Activated CD4-positive, alpha-beta memory T cell treated with anti-CD3 and anti-CD28 coated beads for 36 hours (primary cell): ENCODE data around the gene SLC4A1. TPM values are rescaled to one million over a fixed set of nuclear protein-coding genes. Genes with fewer than 3 reads are reported as not detected.

Experiments
- CTCF ChIA-PET: fragments of 350-600 bp; sonication (Branson Sonifier 250); formaldehyde crosslinking; loops from one replicate; lab custom pipeline; 2021; ENCODE audit warnings: antibody characterized with exemption, inconsistent platforms; lab: Charles Lee
- POLR2A ChIA-PET: fragments of 350-600 bp; sonication (Branson Sonifier 250); formaldehyde crosslinking; loops from one replicate; lab custom pipeline; 2021; ENCODE audit warnings: antibody characterized with exemption; lab: Charles Lee
- DNase-seq: peaks from one replicate; pipeline ENCODE4 v3.0.0-alpha.2; 2020
- H3K27ac Mint-ChIP-seq: one replicate; pipeline ENCODE4 v1.8.0; 2021; ENCODE audit warnings: mixed read lengths
- H3K27me3 Mint-ChIP-seq: one replicate; pipeline ENCODE4 v1.8.0; 2021; ENCODE audit warnings: mixed read lengths
- H3K36me3 Mint-ChIP-seq: one replicate; pipeline ENCODE4 v1.8.0; 2021; ENCODE audit warnings: mixed read lengths
- H3K4me1 Mint-ChIP-seq: one replicate; pipeline ENCODE4 v1.8.0; 2021; ENCODE audit warnings: low read depth, mixed read lengths
- H3K4me3 Mint-ChIP-seq: one replicate; pipeline ENCODE4 v1.8.0; 2021; ENCODE audit warnings: mild to moderate bottlenecking, mixed read lengths
- H3K9me3 Mint-ChIP-seq: one replicate; pipeline ENCODE4 v1.8.0; 2021; ENCODE audit warnings: mixed read lengths
- intact Hi-C: fragments of 100-400 bp; cut with micrococcal nuclease; formaldehyde crosslinking; loops from one replicate; pipeline ENCODE4 v1.15.1; 2023
- total RNA-seq, 2 experiments: library from RNA; stranded (reverse); gene quantifications; one replicate each; pipeline ENCODE4 v1.2.3, GENCODE V29; 2021

The SLC4A1 gene
- total RNA-seq, 2 experiments from 2014 or later = not detected

DNA sequence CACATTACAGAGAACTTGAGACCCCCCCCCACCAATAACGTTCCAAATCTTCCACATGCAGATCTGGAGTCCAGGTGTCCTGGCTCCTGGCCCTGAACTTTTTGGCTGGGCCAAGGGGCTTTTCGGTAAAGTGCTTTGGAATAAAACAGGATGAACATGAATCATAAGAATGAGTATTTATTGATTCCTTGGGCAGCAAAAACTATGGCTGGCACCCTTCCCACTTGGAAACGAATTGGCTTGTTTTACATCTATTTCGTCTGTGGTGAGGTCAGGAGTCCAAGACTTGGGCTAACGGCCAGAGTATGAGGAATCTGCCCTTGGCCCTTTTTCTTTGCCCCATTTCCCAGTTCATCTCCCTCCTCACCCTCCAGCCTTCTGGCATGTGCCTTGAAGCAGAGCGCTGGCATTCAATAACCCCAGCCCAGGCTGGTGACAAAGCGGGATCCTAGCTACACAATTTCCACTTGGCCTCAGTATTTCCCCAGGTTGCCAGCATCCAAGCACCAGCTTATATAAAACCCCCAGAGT is 44.3 kb downstream of the SLC4A1 start:
- Mint-ChIP-seq H3K4me1 (peaks cover 5% of the 10 kb centered on the region), H3K27ac (no peak overlapping the region), H3K9me3 (no peaks in the 10 kb centered on the region), H3K4me3 (no peak overlapping the region), H3K36me3 (peaks cover 3% of the 10 kb centered on the region), H3K27me3 (no peaks in the 10 kb centered on the region)
- ChIA-PET POLR2A (no interaction called here), CTCF (interaction anchor here (1.7 kb wide), 1 partner anchor 14 kb away, joined by 6 read pairs; no protein-coding TSS in a partner anchor)
- intact Hi-C loops = no loop called here
- DNase-seq = no peak

GRCh38 chr17:44222112-44222869 is 45.6 kb downstream of the SLC4A1 start:
- ChIA-PET POLR2A (interaction anchor here (0.5 to 3.6 kb wide), 9 partner anchors 11 to 1298 kb away, joined by 3 to 43 read pairs (median 5); partner anchors contain the start of genes ATXN7L3, HDAC5 and TMUB2), CTCF (interaction anchor here (0.9 to 5.0 kb wide), 9 partner anchors 9 to 129 kb away, joined by 3 to 86 read pairs (median 6); partner anchors contain the start of genes GRN and HDAC5)
- Mint-ChIP-seq H3K36me3 (peaks cover 8% of the 10 kb centered on the region), H3K27ac (peak overlapping the region; percentile 83), H3K4me3 (peak overlapping the region; percentile 85), H3K27me3 (no peaks in the 10 kb centered on the region), H3K4me1 (peaks cover 5% of the 10 kb centered on the region), H3K9me3 (no peaks in the 10 kb centered on the region)
- peak; percentile 71 for DNase-seq
- intact Hi-C loops = no loop called here

DNA sequence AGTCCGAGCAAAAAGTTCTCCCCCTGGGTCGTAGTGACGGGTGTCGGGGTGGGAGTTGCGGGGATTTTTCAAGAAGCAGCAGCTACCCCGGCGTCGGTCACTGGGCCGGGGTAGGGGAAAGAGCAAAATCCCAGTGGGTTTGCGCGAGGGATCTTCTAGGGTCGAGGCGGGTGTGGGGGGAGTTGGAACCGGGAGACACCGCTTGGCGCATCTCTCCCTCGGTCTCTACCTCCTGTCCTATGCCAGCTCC is 46.1 kb downstream of the SLC4A1 start:
- POLR2A ChIA-PET = interaction anchor here (0.5 to 3.6 kb wide), 13 partner anchors 11 to 1297 kb away, joined by 3 to 43 read pairs (median 4); partner anchors contain the start of genes ATXN7L3, GRN, HDAC5 and TMUB2
- H3K27ac Mint-ChIP-seq = peak overlapping the region; percentile 83
- H3K9me3 Mint-ChIP-seq = no peaks in the 10 kb centered on the region
- DNase-seq = no peak
- H3K36me3 Mint-ChIP-seq = peaks cover 11% of the 10 kb centered on the region
- CTCF ChIA-PET = interaction anchor here (0.9 to 5.0 kb wide), 11 partner anchors 9 to 302 kb away, joined by 3 to 86 read pairs (median 4); partner anchors contain the start of genes GRN and HDAC5
- intact Hi-C loops = loop anchor here (2.0 kb wide), 1 partner anchor 81 kb away; the partner anchor contains the start of gene HROB
- H3K27me3 Mint-ChIP-seq = no peaks in the 10 kb centered on the region
- H3K4me1 Mint-ChIP-seq = peaks cover 8% of the 10 kb centered on the region
- peak overlapping the region; percentile 85 for H3K4me3 Mint-ChIP-seq

DNA sequence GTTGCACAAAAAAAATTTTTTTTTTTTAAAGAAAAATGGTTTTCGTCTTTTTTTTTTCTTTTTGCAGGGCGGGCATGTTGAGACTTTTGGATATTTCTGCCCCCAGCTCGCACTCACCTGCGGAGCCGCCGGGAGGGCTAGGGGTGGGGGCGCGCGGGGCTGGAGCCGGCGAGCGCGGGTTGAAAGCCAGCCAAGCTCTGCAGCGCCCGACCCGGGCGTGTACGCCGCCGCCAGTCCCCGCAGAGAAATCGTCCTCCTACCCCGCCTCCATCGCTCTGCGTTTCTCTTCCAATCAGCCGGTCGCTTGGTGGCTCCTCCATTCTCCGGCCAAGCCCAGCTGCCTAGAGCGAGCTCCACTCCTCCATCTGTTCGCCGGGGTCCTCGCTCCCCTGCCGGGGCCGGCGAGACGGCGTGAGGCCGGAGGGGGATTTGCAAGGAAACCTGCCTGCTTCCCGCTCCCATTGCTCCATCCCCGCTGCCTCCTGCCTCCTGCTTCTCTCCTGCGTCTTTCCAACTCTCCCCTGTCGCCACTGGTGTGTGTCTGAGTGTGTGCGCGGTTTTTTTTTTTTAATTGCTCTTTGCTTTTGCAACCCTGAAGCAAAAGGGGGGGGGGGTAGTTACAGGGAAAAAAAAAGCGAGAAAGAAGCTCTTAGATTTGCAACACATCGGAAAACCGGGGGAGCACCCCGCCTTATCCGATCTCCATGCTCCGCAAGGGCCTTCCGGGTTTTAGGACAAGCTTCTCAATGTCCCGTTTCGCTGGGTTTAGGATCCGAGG is 46.7 kb downstream of the SLC4A1 start:
- Mint-ChIP-seq H3K27ac (peak overlapping the region; percentile 83), H3K4me3 (peak overlapping the region; percentile 85), H3K4me1 (peaks cover 13% of the 10 kb centered on the region), H3K9me3 (no peaks in the 10 kb centered on the region), H3K36me3 (peaks cover 17% of the 10 kb centered on the region), H3K27me3 (no peaks in the 10 kb centered on the region)
- POLR2A ChIA-PET = interaction anchor here (0.5 to 3.6 kb wide), 17 partner anchors 10 to 1297 kb away, joined by 3 to 43 read pairs (median 4); partner anchors contain the start of genes ATXN7L3, GRN, HDAC5 and TMUB2
- intact Hi-C loops = loop anchor here (2.0 kb wide), 1 partner anchor 80 kb away; the partner anchor contains the start of gene HROB
- CTCF ChIA-PET = interaction anchor here (0.6 to 5.0 kb wide), 13 partner anchors 10 to 302 kb away, joined by 3 to 86 read pairs (median 3); partner anchors contain the start of genes GRN, HDAC5 and TMUB2
- peak; percentile 79 for DNase-seq

DNA sequence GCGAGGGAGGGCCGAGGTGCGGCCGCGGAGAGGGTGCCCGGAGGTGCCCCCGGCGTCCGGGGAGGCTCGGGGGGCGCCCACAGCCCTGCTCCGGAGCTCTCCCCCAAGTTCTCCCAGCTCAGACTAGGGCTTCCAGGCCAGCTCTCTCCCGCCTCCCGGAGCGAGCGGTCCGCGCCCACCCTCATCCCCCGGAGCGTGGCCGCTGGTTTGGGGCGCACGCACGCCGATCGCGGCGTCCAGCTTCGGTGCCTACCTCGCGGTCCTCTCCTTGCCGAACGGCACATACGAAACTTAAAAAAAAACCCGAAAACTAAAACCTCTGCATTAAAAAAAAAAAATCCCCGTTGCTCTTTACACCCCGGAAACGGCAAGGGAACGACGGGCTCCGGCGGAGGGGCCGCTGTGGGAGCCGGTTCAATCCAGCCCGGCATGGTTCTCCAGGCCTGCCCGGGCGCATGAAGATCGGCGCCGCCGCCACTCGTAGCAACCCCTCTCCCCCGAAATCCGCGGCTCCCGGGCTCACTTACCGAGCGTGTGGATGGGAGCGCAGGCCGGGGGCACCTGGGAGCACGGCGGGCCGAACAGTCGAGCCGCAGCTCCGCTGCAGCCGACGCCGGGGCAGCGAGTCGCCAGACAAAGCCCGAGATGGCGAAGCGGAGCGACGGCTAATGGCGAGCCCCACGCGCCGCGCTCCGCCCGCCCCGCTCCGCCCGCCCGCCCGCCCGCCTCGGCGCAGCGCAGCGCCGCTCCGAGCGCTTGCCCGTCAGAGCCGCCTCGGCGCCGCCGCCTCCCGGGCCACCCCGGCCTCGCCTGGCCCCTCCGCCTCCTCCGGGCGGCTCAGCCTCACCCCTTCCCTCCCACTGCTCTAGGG is 47.5 kb downstream of the SLC4A1 start:
- peak; percentile 70 for DNase-seq
- CTCF ChIA-PET = interaction anchor here (0.6 to 5.0 kb wide), 13 partner anchors 10 to 303 kb away, joined by 3 to 86 read pairs (median 3); partner anchors contain the start of genes GRN and TMUB2
- POLR2A ChIA-PET = interaction anchor here (0.6 to 3.6 kb wide), 11 partner anchors 10 to 130 kb away, joined by 3 to 43 read pairs (median 5); partner anchors contain the start of genes ATXN7L3 and GRN
- Mint-ChIP-seq H3K27me3 (no peaks in the 10 kb centered on the region), H3K4me3 (peak overlapping the region; percentile 85), H3K9me3 (no peaks in the 10 kb centered on the region), H3K36me3 (peaks cover 25% of the 10 kb centered on the region), H3K4me1 (peaks cover 21% of the 10 kb centered on the region), H3K27ac (peak overlapping the region; percentile 96)
- intact Hi-C loops = loop anchor here (2.0 kb wide), 1 partner anchor 80 kb away; the partner anchor contains the start of gene HROB

GRCh38 chr17:44219616-44220212 is 48.2 kb downstream of the SLC4A1 start, which contains the start of gene UBTF:
Gene UBTF (minus strand): TSS chr17:44219675. CDS start chr17:44218229, 1,446 bp downstream.
- POLR2A ChIA-PET = interaction anchor here (1.4 to 3.6 kb wide), 5 partner anchors 9 to 107 kb away, joined by 3 to 43 read pairs (median 4); partner anchors contain the start of gene ATXN7L3
- Mint-ChIP-seq H3K9me3 (no peaks in the 10 kb centered on the region), H3K4me1 (peaks cover 29% of the 10 kb centered on the region), H3K4me3 (peak within 1 kb of the TSS; percentile 85), H3K27me3 (no peaks in the 10 kb centered on the region), H3K27ac (peak within 1 kb of the TSS; percentile 96), H3K36me3 (peaks cover 32% of the 10 kb centered on the region)
- CTCF ChIA-PET = interaction anchor here (0.6 to 5.0 kb wide), 7 partner anchors 9 to 124 kb away, joined by 3 to 86 read pairs (median 3); no protein-coding TSS in a partner anchor
- intact Hi-C loops = loop anchor here (2.0 kb wide), 1 partner anchor 79 kb away; the partner anchor contains the start of gene HROB
- DNase-seq = peak; percentile 72

DNA sequence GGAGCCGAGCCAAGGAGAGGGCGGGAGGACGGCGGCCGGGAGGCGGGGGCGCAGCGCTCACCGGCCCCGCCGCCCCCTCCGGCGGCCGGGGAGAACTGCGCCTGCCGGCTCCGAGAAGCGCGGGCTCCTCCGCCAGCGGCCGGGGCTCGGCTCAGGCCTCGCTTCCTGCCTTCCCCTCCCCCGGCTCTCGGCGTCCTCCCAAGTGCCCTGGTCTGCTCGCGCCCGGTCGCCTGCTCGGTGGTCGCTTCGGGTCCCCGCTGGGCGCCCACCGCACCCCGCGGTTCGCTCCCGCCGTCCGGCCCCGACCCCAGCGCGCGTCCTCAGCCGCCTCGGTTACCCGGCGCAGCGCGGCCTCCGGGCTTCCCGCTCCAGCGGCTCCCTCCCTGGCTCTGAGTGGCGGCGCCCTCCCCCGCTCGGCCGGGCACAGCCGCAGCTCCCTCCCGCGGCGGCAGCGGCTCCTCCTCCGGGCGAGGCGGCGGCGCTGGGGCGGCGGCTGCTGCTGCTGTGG is 48.8 kb downstream of the SLC4A1 start:
- H3K9me3 Mint-ChIP-seq = no peaks in the 10 kb centered on the region
- peak overlapping the region; percentile 66 for H3K27ac Mint-ChIP-seq
- ChIA-PET POLR2A (interaction anchor here (1.4 to 3.6 kb wide), 4 partner anchors 8 to 108 kb away, joined by 3 to 43 read pairs (median 5); partner anchors contain the start of gene ATXN7L3), CTCF (interaction anchor here (0.6 to 5.0 kb wide), 6 partner anchors 9 to 108 kb away, joined by 3 to 86 read pairs (median 8); partner anchors contain the start of gene TMUB2)
- H3K4me3 Mint-ChIP-seq = no peak overlapping the region
- DNase-seq = peak; percentile 80
- intact Hi-C loops = no loop called here
- H3K36me3 Mint-ChIP-seq = peaks cover 38% of the 10 kb centered on the region
- H3K27me3 Mint-ChIP-seq = no peaks in the 10 kb centered on the region
- H3K4me1 Mint-ChIP-seq = peaks cover 34% of the 10 kb centered on the region

GRCh38 chr17:44218344-44219107 is 49.4 kb downstream of the SLC4A1 start:
- H3K36me3 Mint-ChIP-seq = peaks cover 44% of the 10 kb centered on the region
- H3K4me1 Mint-ChIP-seq = peaks cover 40% of the 10 kb centered on the region
- H3K9me3 Mint-ChIP-seq = no peaks in the 10 kb centered on the region
- ChIA-PET POLR2A (interaction anchor here (1.0 to 3.6 kb wide), 5 partner anchors 8 to 109 kb away, joined by 3 to 43 read pairs (median 10); no protein-coding TSS in a partner anchor), CTCF (interaction anchor here (0.6 to 5.0 kb wide), 8 partner anchors 8 to 1231 kb away, joined by 3 to 86 read pairs (median 4); partner anchors contain the start of genes SLC25A39 and TMUB2)
- peak overlapping the region; percentile 98 for H3K4me3 Mint-ChIP-seq
- H3K27ac Mint-ChIP-seq = peak overlapping the region; percentile 94
- no peaks in the 10 kb centered on the region for H3K27me3 Mint-ChIP-seq
- DNase-seq = peak; percentile 91
- intact Hi-C loops = loop anchor here (1.0 kb wide), 3 partner anchors 8 to 32 kb away; partner anchors contain the start of gene TMUB2

DNA sequence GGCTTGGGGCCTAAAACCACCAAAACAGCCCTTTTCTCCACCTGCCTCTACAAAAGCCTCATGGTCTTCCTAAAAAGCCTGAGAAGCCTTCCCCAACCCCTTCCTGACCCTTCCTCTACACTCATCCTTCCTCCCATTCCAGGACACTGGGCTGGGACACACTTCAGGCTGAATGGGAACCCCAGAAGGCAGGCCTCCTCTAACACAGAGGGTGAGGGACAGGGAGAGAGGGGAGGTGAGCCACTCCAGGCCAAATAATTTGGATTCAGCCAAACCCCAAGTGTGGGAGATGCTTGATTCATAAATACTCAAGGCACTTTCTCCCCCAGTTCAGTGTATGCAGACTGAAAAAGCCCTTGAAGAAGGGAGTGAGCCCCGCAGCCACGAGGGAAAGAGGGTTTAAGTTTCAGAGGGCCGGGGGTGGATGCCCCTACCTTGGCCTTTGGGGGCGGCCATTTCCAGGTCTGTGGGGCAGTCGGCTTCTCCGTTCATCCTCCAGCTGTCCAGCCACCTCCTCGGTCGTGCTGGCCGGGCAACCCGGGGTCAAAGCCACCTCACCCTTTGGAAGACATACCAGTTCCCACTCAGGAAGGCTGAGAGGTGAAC is 50.1 kb downstream of the SLC4A1 start:
- H3K9me3 Mint-ChIP-seq = no peaks in the 10 kb centered on the region
- H3K4me1 Mint-ChIP-seq = peaks cover 46% of the 10 kb centered on the region
- CTCF ChIA-PET = interaction anchor here (0.6 to 5.0 kb wide), 8 partner anchors 7 to 1230 kb away, joined by 3 to 86 read pairs (median 7); partner anchors contain the start of gene TMUB2
- H3K27me3 Mint-ChIP-seq = no peaks in the 10 kb centered on the region
- H3K4me3 Mint-ChIP-seq = peak overlapping the region; percentile 98
- POLR2A ChIA-PET = interaction anchor here (1.0 to 1.6 kb wide), 5 partner anchors 8 to 107 kb away, joined by 3 to 10 read pairs (median 7); partner anchors contain the start of genes SLC25A39 and TMUB2
- intact Hi-C loops = loop anchor here (1.0 kb wide), 3 partner anchors 8 to 32 kb away; partner anchors contain the start of gene TMUB2
- peak overlapping the region; percentile 94 for H3K27ac Mint-ChIP-seq
- H3K36me3 Mint-ChIP-seq = peaks cover 50% of the 10 kb centered on the region
- DNase-seq = no peak
